Endometrial microvascular endothelial cells (primary cell): ENCODE results near the gene ZG16B. TPM values are rescaled to one million over a fixed set of nuclear protein-coding genes. Genes with fewer than 3 reads are reported as not detected.

Experiments
- total RNA-seq: library from RNA; depleted of rRNA; stranded (reverse); fragments of >200 nt; gene quantifications from one replicate; pipeline ENCODE4 v1.2.3, GENCODE V29; 2015; ENCODE audit errors: inconsistent ontology term

Gene ZG16B
- total RNA-seq, 1 donor from 2014 or later = not detected

Other genes starting within 250 kb of the ZG16B start
- 34.8 TPM for gene KCTD5, start 147.8 kb upstream of the ZG16B start, total RNA-seq
- not detected for gene PRSS27, start 110.1 kb upstream of the ZG16B start, total RNA-seq
- gene SRRM2, start 77.7 kb upstream of the ZG16B start, total RNA-seq = 69.5 TPM
- 108 TPM for gene ELOB, start 53.0 kb upstream of the ZG16B start, total RNA-seq
- gene PRSS33, start 42.7 kb upstream of the ZG16B start, total RNA-seq = not detected
- not detected for gene PRSS41, start 31.8 kb upstream of the ZG16B start, total RNA-seq
- 1.0 TPM for gene PRSS21, start 13.1 kb upstream of the ZG16B start, total RNA-seq
- not detected for gene PRSS22, start 27.9 kb downstream of the ZG16B start, total RNA-seq
- gene FLYWCH2, start 52.9 kb downstream of the ZG16B start, total RNA-seq = 44.1 TPM
- 42.6 TPM for gene FLYWCH1, start 81.6 kb downstream of the ZG16B start, total RNA-seq
- gene KREMEN2, start 134.0 kb downstream of the ZG16B start, total RNA-seq = not detected
- 27.3 TPM for gene PAQR4, start 139.0 kb downstream of the ZG16B start, total RNA-seq
- 32.3 TPM for gene PKMYT1, start 150.1 kb downstream of the ZG16B start, total RNA-seq
- gene CLDN9, start 182.6 kb downstream of the ZG16B start, total RNA-seq = not detected
- not detected for gene CLDN6, start 187.9 kb downstream of the ZG16B start, total RNA-seq
- gene TNFRSF12A, start 190.1 kb downstream of the ZG16B start, total RNA-seq = 263 TPM
- gene HCFC1R1, start 193.6 kb downstream of the ZG16B start, total RNA-seq = 13.2 TPM
- gene THOC6, start 193.7 kb downstream of the ZG16B start, total RNA-seq = 23.8 TPM
- not detected for gene BICDL2, start 206.6 kb downstream of the ZG16B start, total RNA-seq
- gene MMP25, start 216.3 kb downstream of the ZG16B start, total RNA-seq = not detected
- 364 TPM for gene IL32, start 235.3 kb downstream of the ZG16B start, total RNA-seq